Cardiac muscle cell (in vitro differentiated cells and primary cell): Measurements from ENCODE around the gene HSPBP1. TPM values are rescaled to one million over a fixed set of nuclear protein-coding genes. Genes with fewer than 3 reads are reported as not detected.

Source experiments
- DNase-seq, 2 donors: peaks; one replicate each; pipeline versions ENCODE4 v3.0.0 to v3.0.0-alpha.2; 2010 to 2017; ENCODE audit warnings: low read depth in 1 of 2, low spot score in 1 of 2
- H3K27ac ChIP-seq: fragments of 200-600 bp; sonication (generic); 2 replicates; pipeline ENCODE4 v1.5.1; 2016
- H3K27me3 ChIP-seq: fragments of 200-600 bp; sonication (generic); 2 replicates; pipeline ENCODE4 v1.6.0; 2016; ENCODE audit warnings: control low read depth
- H3K36me3 ChIP-seq: fragments of 200-600 bp; sonication (generic); 2 replicates; pipeline ENCODE4 v1.5.1; 2016; ENCODE audit warnings: control low read depth
- H3K4me1 ChIP-seq: fragments of 200-600 bp; sonication (generic); 2 replicates; pipeline ENCODE4 v1.8.1; 2017; ENCODE audit warnings: low read depth, mild to moderate bottlenecking, mixed run types
- H3K4me3 ChIP-seq: fragments of 200-600 bp; sonication (generic); 2 replicates; pipeline ENCODE4 v1.5.1; 2016; ENCODE audit warnings: mild to moderate bottlenecking
- H3K9me3 ChIP-seq: fragments of 200-600 bp; sonication (generic); 2 replicates; pipeline ENCODE4 v1.5.1; 2017; ENCODE audit warnings: low read depth, mild to moderate bottlenecking, control low read depth
- polyA plus RNA-seq: library from polyadenylated mRNA; unstranded; fragments of >200 nt; fragmentation: Nextera tagmentation; extraction: Ambion mirVana; gene quantifications from 2 replicates; pipeline ENCODE4 v1.2.1, GENCODE V29; 2016
- total RNA-seq: library from RNA; depleted of rRNA; stranded (reverse); fragments of >200 nt; gene quantifications from 2 replicates; pipeline ENCODE4 v1.2.3, GENCODE V29; 2016
- TF ChIP-seq, protein P1 (sequence below): IDR thresholded peaks from 2 replicates; pipeline ENCODE4 v1.5.1; 2012; ENCODE audit warnings: low read depth, mild to moderate bottlenecking, low read length

Gene HSPBP1
- total and polyA plus RNA-seq, 2 experiments from 2014 or later, result 47.2 to 123 TPM

DNA sequence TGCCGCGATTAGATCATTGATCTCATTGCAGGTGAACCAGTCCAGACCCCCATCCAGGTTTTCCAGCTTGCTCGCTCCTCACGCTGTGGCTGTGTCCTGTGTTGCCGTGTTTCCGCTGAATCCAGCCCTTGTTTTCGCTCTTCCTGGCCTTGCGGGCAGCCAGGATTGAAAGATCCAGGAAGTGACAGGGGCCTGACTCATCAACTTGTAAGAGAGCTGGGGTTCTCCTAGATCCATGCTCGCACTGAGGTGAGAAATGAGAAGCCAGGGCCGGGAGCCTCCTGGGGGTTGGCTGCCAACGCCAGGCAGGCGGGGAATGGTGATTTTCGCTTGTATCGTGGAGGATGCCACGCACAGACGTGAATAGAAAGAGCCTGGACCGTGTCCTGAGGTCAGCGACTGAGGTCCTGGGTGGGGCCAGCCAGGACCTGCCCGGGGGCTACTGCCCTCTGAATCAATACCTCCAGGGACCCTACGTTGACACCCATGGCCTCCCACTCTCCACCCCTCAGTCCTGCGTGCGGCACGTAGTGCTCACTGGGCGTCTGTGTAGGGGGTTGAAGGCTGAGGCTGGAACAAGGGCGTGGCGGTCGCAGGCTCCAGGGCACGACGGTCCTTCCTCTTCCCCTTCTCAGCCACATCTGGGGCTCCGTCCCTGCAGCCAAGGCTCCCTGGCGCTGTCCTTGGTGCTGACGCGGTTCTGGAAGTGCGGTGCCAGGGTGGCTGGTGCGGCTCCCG, 63.3 kb downstream of the HSPBP1 start:
- H3K4me3 ChIP-seq, result peak overlapping the region; percentile 35
- H3K9me3 ChIP-seq, result no peaks in the 10 kb centered on the region
- H3K4me1 ChIP-seq, result no peaks in the 10 kb centered on the region
- no peaks in the 10 kb centered on the region for H3K36me3 ChIP-seq
- no peak overlapping the region for H3K27ac ChIP-seq
- DNase-seq, result peak; percentile 92 to 99
- no peaks in the 10 kb centered on the region for H3K27me3 ChIP-seq
- TF ChIP-seq, protein P1, sequence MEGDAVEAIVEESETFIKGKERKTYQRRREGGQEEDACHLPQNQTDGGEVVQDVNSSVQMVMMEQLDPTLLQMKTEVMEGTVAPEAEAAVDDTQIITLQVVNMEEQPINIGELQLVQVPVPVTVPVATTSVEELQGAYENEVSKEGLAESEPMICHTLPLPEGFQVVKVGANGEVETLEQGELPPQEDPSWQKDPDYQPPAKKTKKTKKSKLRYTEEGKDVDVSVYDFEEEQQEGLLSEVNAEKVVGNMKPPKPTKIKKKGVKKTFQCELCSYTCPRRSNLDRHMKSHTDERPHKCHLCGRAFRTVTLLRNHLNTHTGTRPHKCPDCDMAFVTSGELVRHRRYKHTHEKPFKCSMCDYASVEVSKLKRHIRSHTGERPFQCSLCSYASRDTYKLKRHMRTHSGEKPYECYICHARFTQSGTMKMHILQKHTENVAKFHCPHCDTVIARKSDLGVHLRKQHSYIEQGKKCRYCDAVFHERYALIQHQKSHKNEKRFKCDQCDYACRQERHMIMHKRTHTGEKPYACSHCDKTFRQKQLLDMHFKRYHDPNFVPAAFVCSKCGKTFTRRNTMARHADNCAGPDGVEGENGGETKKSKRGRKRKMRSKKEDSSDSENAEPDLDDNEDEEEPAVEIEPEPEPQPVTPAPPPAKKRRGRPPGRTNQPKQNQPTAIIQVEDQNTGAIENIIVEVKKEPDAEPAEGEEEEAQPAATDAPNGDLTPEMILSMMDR, result no peak

DNA sequence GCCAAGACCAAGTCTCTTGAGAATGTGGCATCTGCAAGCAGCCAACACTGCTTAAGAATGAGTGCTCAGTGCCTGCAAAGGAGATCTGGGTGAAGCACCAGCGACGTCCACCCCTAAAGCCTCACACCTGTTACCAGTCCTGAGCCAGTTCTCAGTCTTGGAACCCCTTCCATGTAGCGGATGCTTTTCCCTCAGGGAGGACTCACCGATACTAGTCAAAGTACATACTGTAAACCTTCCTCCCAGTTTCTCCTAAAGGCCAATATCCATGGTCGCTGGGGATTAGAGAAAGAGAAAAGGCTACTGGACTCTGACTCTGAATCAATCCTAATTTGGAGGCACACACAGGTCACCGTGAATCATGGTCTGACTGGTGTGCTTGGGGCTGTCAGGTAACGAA, 66.4 kb downstream of the HSPBP1 start:
- DNase-seq, result no peak
- Histone ChIP-seq H3K4me3 (no peak overlapping the region), H3K9me3 (no peaks in the 10 kb centered on the region), H3K4me1 (no peaks in the 10 kb centered on the region), H3K27me3 (no peaks in the 10 kb centered on the region), H3K27ac (no peak overlapping the region), H3K36me3 (no peaks in the 10 kb centered on the region)
- TF ChIP-seq, protein P1, result no peak

DNA sequence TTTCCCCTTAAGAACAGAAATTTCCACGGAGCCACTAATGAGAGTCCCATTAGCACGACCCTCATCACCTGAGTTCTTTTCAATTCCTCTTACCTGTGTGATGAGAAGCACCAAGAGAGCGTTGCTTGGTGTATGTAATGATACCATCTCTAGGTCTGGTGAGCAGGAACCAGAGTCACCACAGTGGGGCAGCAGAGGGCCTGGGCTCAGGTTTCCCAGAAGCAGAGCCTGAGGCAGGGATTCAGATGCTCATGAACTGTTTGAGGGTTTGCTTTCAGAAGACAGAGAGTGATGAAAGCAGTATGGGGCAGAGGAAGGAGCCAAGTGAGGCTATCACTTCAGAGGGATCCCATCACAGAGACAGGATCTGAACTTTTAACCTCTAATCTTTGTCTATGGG, 67.5 kb downstream of the HSPBP1 start:
- H3K4me1 ChIP-seq, result no peaks in the 10 kb centered on the region
- no peaks in the 10 kb centered on the region for H3K9me3 ChIP-seq
- H3K27me3 ChIP-seq, result no peaks in the 10 kb centered on the region
- no peak overlapping the region for H3K27ac ChIP-seq
- DNase-seq, result no peak
- H3K36me3 ChIP-seq, result no peaks in the 10 kb centered on the region
- TF ChIP-seq, protein P1, result peak; percentile 15
- no peak overlapping the region for H3K4me3 ChIP-seq

Other genes starting within 250 kb of the HSPBP1 start
- gene GP6, start 241.8 kb downstream of the HSPBP1 start, total RNA-seq, result 0.42 and 1.7 TPM in 2 replicates
- 0.24 TPM in 1 of 2 replicates, not detected in the other for gene GP6, start 241.8 kb downstream of the HSPBP1 start, polyA plus RNA-seq
- gene RDH13, start 217.0 kb downstream of the HSPBP1 start, total RNA-seq, result 31.9 and 41.0 TPM in 2 replicates
- gene RDH13, start 217.0 kb downstream of the HSPBP1 start, polyA plus RNA-seq, result 23.7 and 27.4 TPM in 2 replicates
- 2.0 and 3.9 TPM in 2 replicates for gene EPS8L1, start 204.2 kb downstream of the HSPBP1 start, total RNA-seq
- gene EPS8L1, start 204.2 kb downstream of the HSPBP1 start, polyA plus RNA-seq, result 1.1 and 1.2 TPM in 2 replicates
- gene PPP1R12C, start 162.5 kb downstream of the HSPBP1 start, total RNA-seq, result 107 and 120 TPM in 2 replicates
- gene PPP1R12C, start 162.5 kb downstream of the HSPBP1 start, polyA plus RNA-seq, result 32.9 and 38.0 TPM in 2 replicates
- 16.1 and 25.0 TPM in 2 replicates for gene TNNT1, start 130.9 kb downstream of the HSPBP1 start, total RNA-seq
- 34.7 and 35.5 TPM in 2 replicates for gene TNNT1, start 130.9 kb downstream of the HSPBP1 start, polyA plus RNA-seq
- 64.5 and 78.6 TPM in 2 replicates for gene TNNI3, start 122.4 kb downstream of the HSPBP1 start, total RNA-seq
- gene TNNI3, start 122.4 kb downstream of the HSPBP1 start, polyA plus RNA-seq, result 49.8 and 85.5 TPM in 2 replicates
- 3.2 and 3.5 TPM in 2 replicates for gene DNAAF3, start 113.5 kb downstream of the HSPBP1 start, total RNA-seq
- 7.6 and 14.3 TPM in 2 replicates for gene DNAAF3, start 113.5 kb downstream of the HSPBP1 start, polyA plus RNA-seq
- gene SYT5, start 99.8 kb downstream of the HSPBP1 start, total RNA-seq, result 0.12 and 0.53 TPM in 2 replicates
- gene SYT5, start 99.8 kb downstream of the HSPBP1 start, polyA plus RNA-seq, result not detected in 2 replicates
- gene PTPRH, start 70.6 kb downstream of the HSPBP1 start, total RNA-seq, result 3.0 and 6.9 TPM in 2 replicates
- 2.3 TPM in 2 replicates for gene PTPRH, start 70.6 kb downstream of the HSPBP1 start, polyA plus RNA-seq
- gene TMEM86B, start 51.3 kb downstream of the HSPBP1 start, total RNA-seq, result 4.2 and 4.7 TPM in 2 replicates
- 2.6 and 5.3 TPM in 2 replicates for gene TMEM86B, start 51.3 kb downstream of the HSPBP1 start, polyA plus RNA-seq
- gene PPP6R1, start 21.1 kb downstream of the HSPBP1 start, total RNA-seq, result 87.9 and 91.7 TPM in 2 replicates
- gene PPP6R1, start 21.1 kb downstream of the HSPBP1 start, polyA plus RNA-seq, result 98.7 and 101 TPM in 2 replicates
- 34.4 and 34.7 TPM in 2 replicates for gene BRSK1, start 3.9 kb upstream of the HSPBP1 start, total RNA-seq
- 3.5 and 5.6 TPM in 2 replicates for gene BRSK1, start 3.9 kb upstream of the HSPBP1 start, polyA plus RNA-seq
- gene TMEM150B, start 45.2 kb upstream of the HSPBP1 start, total RNA-seq, result not detected in 2 replicates
- not detected in 2 replicates for gene TMEM150B, start 45.2 kb upstream of the HSPBP1 start, polyA plus RNA-seq
- gene KMT5C, start 59.8 kb upstream of the HSPBP1 start, total RNA-seq, result 58.9 and 82.4 TPM in 2 replicates
- gene KMT5C, start 59.8 kb upstream of the HSPBP1 start, polyA plus RNA-seq, result 63.5 and 81.7 TPM in 2 replicates
- not detected in 2 replicates for gene COX6B2, start 74.6 kb upstream of the HSPBP1 start, total RNA-seq
- gene COX6B2, start 74.6 kb upstream of the HSPBP1 start, polyA plus RNA-seq, result 0.06 and 0.17 TPM in 2 replicates
- gene GARIN5B, start 83.2 kb upstream of the HSPBP1 start, total RNA-seq, result not detected in 2 replicates
- gene GARIN5B, start 83.2 kb upstream of the HSPBP1 start, polyA plus RNA-seq, result not detected in 2 replicates
- gene IL11, start 90.4 kb upstream of the HSPBP1 start, total RNA-seq, result 0.12 and 0.49 TPM in 2 replicates
- 0.72 TPM in 1 of 2 replicates, not detected in the other for gene IL11, start 90.4 kb upstream of the HSPBP1 start, polyA plus RNA-seq
- gene TMEM190, start 96.7 kb upstream of the HSPBP1 start, total RNA-seq, result not detected in 2 replicates
- 0.85 and 1.3 TPM in 2 replicates for gene TMEM190, start 96.7 kb upstream of the HSPBP1 start, polyA plus RNA-seq
- 0.27 and 0.35 TPM in 2 replicates for gene TMEM238, start 104.2 kb upstream of the HSPBP1 start, total RNA-seq
- 1.7 and 4.0 TPM in 2 replicates for gene TMEM238, start 104.2 kb upstream of the HSPBP1 start, polyA plus RNA-seq
- gene RPL28, start 105.8 kb upstream of the HSPBP1 start, total RNA-seq, result 757 and 1,325 TPM in 2 replicates
- gene RPL28, start 105.8 kb upstream of the HSPBP1 start, polyA plus RNA-seq, result 273 and 320 TPM in 2 replicates
- gene UBE2S, start 127.7 kb upstream of the HSPBP1 start, total RNA-seq, result 54.2 and 244 TPM in 2 replicates
- 164 and 471 TPM in 2 replicates for gene UBE2S, start 127.7 kb upstream of the HSPBP1 start, polyA plus RNA-seq
- gene SHISA7, start 163.2 kb upstream of the HSPBP1 start, total RNA-seq, result not detected in 2 replicates
- not detected in 2 replicates for gene SHISA7, start 163.2 kb upstream of the HSPBP1 start, polyA plus RNA-seq
- gene ISOC2, start 181.5 kb upstream of the HSPBP1 start, total RNA-seq, result 99.4 and 200 TPM in 2 replicates
- gene ISOC2, start 181.5 kb upstream of the HSPBP1 start, polyA plus RNA-seq, result 73.9 and 89.7 TPM in 2 replicates
- gene C19orf85, start 184.6 kb upstream of the HSPBP1 start, total RNA-seq, result not detected in 2 replicates
- not detected in 2 replicates for gene C19orf85, start 184.6 kb upstream of the HSPBP1 start, polyA plus RNA-seq
- 15.7 and 16.7 TPM in 2 replicates for gene ZNF628, start 196.5 kb upstream of the HSPBP1 start, total RNA-seq
- gene ZNF628, start 196.5 kb upstream of the HSPBP1 start, polyA plus RNA-seq, result 0.95 and 0.96 TPM in 2 replicates
- 56.5 and 78.7 TPM in 2 replicates for gene NAT14, start 205.1 kb upstream of the HSPBP1 start, total RNA-seq
- gene NAT14, start 205.1 kb upstream of the HSPBP1 start, polyA plus RNA-seq, result 137 and 138 TPM in 2 replicates
- gene SSC5D, start 208.3 kb upstream of the HSPBP1 start, total RNA-seq, result 0.32 and 0.89 TPM in 2 replicates
- 0.15 and 0.60 TPM in 2 replicates for gene SSC5D, start 208.3 kb upstream of the HSPBP1 start, polyA plus RNA-seq